GM12865 (cell line): ENCODE results near the gene BTRC.

Source experiments
- DNase-seq: peaks from one replicate; pipeline ENCODE4 v3.0.0; 2010; ENCODE audit warnings: low read depth
- H3K4me3 ChIP-seq: 2 replicates; pipeline ENCODE4 v1.5.1; 2011; ENCODE audit warnings: mild to moderate bottlenecking, low read depth, low read length, control low read depth
- CTCF ChIP-seq: IDR thresholded peaks from 2 replicates; pipeline ENCODE4 v1.5.1; 2011; ENCODE audit warnings: low read length, control low read depth, low read depth, inconsistent platforms; ENCODE audit not compliant: insufficient read depth; ENCODE audit errors: missing control alignments

BTRC gene

GRCh38 chr10:101578192-101578591 lies 224.2 kb downstream of the BTRC start:
- no peak for DNase-seq
- H3K4me3 ChIP-seq, result no peak overlapping the region
- TF ChIP-seq CTCF, result no peak

DNA sequence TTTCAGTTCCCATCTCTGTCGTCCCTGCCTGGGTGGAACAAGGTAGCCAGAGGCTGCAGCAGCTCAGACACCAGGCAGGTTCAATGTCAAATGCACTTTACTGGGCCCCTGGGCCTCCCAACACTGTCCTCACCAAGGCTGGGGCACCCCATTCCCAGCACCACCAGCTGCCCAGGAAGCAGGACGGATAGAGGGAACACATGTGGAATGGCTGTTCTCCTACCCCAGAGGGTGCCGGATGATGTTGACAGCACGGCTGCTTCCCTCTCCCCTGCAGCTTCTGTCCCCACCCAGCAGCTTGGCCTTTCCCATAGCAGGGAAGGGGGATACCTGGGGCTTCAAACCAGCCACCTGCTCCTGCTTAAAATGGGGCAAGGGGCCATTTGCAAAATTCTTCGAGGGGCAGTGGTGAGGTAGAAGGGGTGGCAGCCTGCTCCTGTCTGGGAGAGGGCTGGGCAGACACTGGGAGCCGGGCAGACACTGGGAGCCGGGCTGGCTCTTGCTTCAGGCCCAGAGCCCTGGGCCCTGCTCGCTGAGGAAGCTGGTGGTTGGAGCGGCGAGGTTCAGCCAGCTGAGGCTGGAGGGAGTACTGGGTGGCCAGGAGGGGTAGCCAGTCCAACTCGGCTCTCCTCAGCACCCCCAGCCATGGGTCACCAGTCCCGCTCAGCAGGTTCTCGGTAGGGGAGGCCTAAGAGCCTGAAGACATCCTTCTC lies 225.0 kb downstream of the BTRC start:
- no peak overlapping the region for H3K4me3 ChIP-seq
- TF ChIP-seq CTCF, result no peak
- no peak for DNase-seq

DNA sequence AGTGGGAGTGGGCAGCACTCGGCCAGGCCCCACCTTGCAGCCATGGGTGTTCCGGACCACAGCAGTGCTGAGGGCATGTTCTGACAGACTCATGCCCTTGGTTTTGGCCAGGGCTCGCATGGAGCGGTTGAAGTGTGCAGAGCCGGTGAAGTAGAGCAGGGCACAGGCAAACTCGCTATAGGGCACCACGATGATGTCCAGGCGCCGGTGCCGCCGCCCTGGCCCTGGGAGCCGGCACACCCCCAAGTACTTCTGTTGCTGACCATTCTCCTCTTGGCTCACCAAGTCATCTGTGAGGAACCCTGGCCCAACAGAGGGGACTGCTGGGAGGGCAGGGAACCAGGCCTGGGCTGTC lies 225.5 kb downstream of the BTRC start:
- DNase-seq, result no peak
- no peak for TF ChIP-seq CTCF
- H3K4me3 ChIP-seq, result no peak overlapping the region

DNA sequence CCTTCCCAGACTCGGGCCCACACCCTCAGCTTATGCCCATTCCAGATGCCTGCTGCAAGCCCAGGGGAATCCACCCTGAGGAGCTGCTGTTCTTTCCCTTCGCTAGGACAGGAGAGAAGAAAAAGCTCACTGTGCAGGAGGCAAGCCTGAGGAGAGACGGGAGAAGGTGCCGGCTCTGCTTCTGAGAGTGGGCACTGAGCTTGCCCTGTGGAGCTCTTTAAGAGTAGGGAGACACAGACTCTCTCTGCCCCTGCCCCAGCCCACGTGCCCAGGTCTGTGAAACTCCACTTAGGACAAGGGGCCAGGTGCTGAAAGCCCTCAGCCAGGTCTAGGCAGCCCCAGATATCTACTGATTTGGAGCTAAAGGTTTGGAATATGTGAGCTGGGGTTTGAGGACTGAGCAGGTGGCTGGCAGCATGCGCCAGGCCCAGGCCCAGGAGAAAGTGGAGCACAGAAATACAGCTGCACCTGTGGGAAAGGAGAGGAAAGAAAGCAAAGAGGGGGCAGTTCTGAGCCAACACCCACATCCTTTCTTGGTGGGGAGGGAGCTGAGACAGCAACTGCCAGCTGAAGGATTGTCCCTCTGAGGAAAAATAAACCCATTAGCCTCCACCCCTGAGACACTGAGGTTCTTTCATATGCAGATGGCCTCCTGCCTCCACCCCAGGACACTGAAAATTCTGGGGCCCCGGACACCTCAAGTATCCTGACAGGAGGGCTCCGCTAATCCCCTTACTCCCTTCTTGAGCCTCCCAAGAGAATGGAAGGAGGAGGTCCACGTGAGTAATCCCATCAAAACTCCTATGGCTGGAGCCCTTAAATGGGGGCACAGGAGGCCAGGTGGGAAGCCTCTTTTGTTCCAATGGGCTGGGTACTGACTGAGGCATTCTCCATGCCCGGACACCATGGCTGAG lies 226.8 kb downstream of the BTRC start:
- TF ChIP-seq CTCF, result no peak
- no peak overlapping the region for H3K4me3 ChIP-seq
- DNase-seq, result no peak

DNA sequence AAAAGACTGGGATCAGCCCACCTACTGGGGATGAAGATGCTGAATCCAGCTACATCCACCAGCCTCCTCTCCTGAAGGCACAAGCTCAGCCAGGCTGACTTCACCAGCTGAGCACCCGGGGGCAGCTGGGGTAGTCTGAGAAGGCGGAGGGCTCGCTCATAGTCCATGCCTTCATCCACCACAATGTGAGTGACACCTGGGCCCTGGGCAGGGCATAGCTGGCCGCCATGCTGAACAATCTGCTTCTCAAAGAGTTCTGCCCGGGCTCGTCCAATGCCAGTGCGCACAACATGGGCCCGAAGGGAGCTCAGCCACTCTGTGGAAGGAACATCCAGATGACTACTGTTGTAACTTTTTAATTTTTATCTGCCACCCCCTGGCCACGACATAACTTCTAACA lies 231.9 kb downstream of the BTRC start:
- no peak for TF ChIP-seq CTCF
- DNase-seq, result no peak
- H3K4me3 ChIP-seq, result no peak overlapping the region

DNA sequence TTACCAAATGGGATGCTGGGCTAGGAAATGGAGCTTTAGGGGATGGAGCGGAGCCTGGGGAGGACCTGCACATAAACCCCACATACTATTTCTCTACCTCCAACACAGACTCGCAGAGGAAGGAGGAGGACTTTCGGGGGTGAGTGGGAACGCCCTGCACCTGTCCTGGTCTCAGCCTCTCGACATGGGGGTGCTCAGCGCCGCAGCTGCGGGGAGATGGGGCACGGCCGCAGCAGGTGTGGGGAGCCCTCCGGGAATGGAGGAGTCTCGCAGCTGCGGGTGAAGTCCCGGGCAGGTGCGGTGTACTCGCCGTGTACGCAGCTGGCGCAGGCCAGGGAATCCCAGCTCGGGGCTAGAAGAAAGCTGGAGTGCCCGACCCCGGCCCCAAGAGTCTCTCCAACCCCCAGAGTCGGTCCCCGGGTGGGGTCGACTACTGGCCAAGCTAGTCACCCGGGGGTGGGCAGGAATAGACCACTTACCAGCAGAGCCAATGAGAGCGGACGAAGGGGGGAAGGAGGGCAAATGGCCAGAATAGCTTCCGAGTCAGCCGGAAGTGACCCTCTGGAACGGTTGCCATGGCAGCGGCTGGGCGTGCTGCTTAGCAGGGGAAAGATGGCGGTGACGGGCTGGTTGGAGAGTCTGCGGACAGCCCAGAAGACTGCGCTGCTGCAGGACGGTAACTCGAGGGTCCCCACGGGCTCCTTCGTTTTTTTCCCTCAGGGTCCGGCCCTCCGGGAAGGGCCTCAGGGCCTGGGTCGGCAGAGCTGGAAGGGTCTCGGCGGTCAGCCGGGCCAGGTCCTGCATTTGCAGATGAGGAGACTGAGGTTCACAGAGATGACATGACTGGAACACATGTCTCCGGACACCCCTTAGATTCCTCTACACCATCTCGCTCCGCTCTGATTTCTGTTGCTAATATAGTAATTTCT lies 234.0 kb downstream of the BTRC start, which contains the start of the genes DPCD and POLL:
DPCD (plus strand) TSS at position 597 of the 929 bp plus-strand sequence; CDS start at position 613, 16 bp downstream.
POLL (minus strand) TSS at position 533 of the 929 bp plus-strand sequence. CDS start 897 bp downstream, outside the sequence.
- H3K4me3 ChIP-seq, result peak within 1 kb of the TSS; percentile 90
- DNase-seq, result peak; percentile 95
- no peak for TF ChIP-seq CTCF
